BLaER1 treated with 17β-estradiol and CSF1 and Interleukin-3, amounts not matched to agents 10 nM and 100 nM (cell line): ENCODE results near the gene COL23A1.

Experiments used
- H3K27ac ChIP-seq, 11 experiments: shearing (Covaris generic); formaldehyde crosslinking; 2 replicates each; pipeline ENCODE4 v1.8.1; 2022
- H3K27me3 ChIP-seq, 11 experiments: shearing (Covaris generic); formaldehyde crosslinking; 2 replicates each; pipeline ENCODE4 v1.8.1; 2022
- H3K36me3 ChIP-seq, 11 experiments: shearing (Covaris generic); formaldehyde crosslinking; 2 replicates each; pipeline ENCODE4 v1.8.1; 2022
- H3K4me1 ChIP-seq, 10 experiments: shearing (Covaris generic); formaldehyde crosslinking; 2 replicates each; pipeline ENCODE4 v1.8.1; 2022
- H3K4me2 ChIP-seq, 11 experiments: shearing (Covaris generic); formaldehyde crosslinking; 2 replicates each; pipeline ENCODE4 v1.8.1; 2022
- H3K4me3 ChIP-seq, 10 experiments: shearing (Covaris generic); formaldehyde crosslinking; 2 replicates each; pipeline ENCODE4 v1.8.1; 2022
- H3K9ac ChIP-seq, 11 experiments: shearing (Covaris generic); formaldehyde crosslinking; 2 replicates each; pipeline ENCODE4 v1.8.1; 2022
- H3K9me3 ChIP-seq, 11 experiments: shearing (Covaris generic); formaldehyde crosslinking; replicated peaks in 1 of 11; 2 replicates each; pipeline ENCODE4 v1.8.1; 2022
- H4K20me1 ChIP-seq, 11 experiments: shearing (Covaris generic); formaldehyde crosslinking; 2 replicates each; pipeline ENCODE4 v1.8.1; 2022
- Cebpa-rat ChIP-seq, 11 experiments: shearing (Covaris generic); IDR thresholded peaks; 2 replicates each; pipeline ENCODE4 v1.8.1; 2022

The COL23A1 gene

DNA sequence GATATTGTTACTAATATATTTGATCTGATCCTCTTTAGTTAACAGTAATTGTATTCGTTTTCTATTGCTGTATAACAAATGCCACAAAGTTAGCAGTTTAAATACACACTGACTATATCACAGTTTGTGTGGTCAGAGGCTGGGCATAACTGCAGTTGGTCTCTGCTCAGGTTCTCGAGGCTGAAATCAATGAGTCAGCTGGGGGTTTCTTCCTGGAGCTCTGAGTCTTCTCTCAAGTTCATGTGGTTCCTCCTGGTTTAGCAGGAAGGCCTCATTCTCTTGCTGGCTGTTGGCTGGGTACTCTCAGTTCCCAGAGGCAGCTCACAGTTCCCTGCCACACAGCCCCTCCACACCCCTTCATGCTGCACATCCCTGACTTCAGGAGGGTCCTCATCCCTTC, 20.7 kb downstream of the COL23A1 start:
- H3K4me3 ChIP-seq: no peak overlapping the region
- peaks cover 10 to 38% (median 18%) of the 10 kb centered on the region in 11 experiments; a peak in 19 of 22 replicates for H3K9me3 ChIP-seq
- H3K9ac ChIP-seq: no peak overlapping the region
- H4K20me1 ChIP-seq: no peaks in the 10 kb centered on the region
- no peak for TF ChIP-seq Cebpa-rat (IDR thresholded peaks at IDR 0.05)
- no peaks in the 10 kb centered on the region for H3K36me3 ChIP-seq
- no peaks in the 10 kb centered on the region for H3K27me3 ChIP-seq
- H3K4me2 ChIP-seq: peak overlapping the region in 1 of 11 experiments; percentile 11; a peak in 1 of 22 replicates
- no peak overlapping the region for H3K27ac ChIP-seq
- peaks cover 0 to 6% (median 0%) of the 10 kb centered on the region in 10 experiments; a peak in 2 of 20 replicates for H3K4me1 ChIP-seq

DNA sequence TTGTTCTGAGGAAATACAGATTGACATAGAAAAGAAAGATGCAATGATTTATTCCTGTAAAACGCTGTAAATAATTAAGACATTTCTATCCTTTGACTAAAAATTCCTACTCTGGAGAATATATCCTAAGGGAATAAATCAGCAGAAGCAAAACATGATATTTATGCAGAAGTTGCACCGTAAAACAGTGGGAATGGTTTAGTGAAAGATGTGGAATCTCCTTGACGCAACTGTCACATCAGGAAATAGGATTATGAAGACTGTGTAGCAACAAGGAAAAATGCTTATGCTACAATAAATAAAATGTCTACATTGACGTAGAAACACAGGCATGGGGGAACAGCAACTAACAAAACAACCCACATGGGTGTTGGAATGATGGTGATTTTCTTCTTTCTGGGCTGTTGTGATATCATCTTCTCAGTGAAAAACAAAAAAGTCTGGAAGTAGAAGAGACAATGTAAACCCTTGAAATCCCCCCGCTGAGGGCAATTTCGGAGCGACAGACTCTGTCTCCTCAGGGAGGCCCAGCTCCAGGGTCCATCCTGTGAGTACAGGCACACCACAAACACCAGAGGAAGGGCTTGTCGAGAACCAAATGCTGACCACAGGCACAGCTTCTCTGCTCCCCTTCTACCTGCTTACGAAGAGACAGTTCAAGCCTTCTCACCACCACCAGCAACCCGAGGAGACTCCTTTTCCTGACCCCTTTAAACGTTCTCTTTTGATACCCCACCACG, 25.2 kb downstream of the COL23A1 start:
- no peak for TF ChIP-seq Cebpa-rat (IDR thresholded peaks at IDR 0.05)
- H3K36me3 ChIP-seq: no peaks in the 10 kb centered on the region
- H3K9ac ChIP-seq: no peak overlapping the region
- H3K4me1 ChIP-seq: peaks cover 0 to 16% (median 10%) of the 10 kb centered on the region in 10 experiments; a peak in 16 of 20 replicates
- H3K9me3 ChIP-seq: peaks cover 4 to 22% (median 13%) of the 10 kb centered on the region in 11 experiments; a peak in 19 of 22 replicates
- H3K4me2 ChIP-seq: no peak overlapping the region
- H3K27me3 ChIP-seq: no peaks in the 10 kb centered on the region
- no peak overlapping the region for H3K27ac ChIP-seq
- H4K20me1 ChIP-seq: no peaks in the 10 kb centered on the region
- H3K4me3 ChIP-seq: no peak overlapping the region

DNA sequence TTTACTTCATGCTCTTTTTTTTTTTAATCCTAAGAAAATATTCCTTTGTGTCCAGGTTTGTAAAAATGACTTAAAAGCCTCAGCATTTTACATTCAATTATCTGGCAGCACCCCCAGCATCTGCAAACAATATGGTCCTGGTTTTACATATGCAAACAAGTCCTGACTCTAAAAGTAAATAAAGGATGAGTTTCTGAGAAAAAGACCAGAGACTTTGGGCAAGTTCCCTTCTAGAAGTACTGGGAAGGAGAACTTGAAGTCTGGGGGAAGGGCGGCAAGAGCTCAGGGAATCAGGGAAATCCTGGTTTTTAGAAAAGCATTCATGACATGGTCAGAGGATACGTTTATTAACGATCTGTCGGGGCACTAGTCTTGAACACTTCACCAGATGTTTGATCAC, 25.8 kb downstream of the COL23A1 start:
- TF ChIP-seq Cebpa-rat (IDR thresholded peaks at IDR 0.05): no peak
- Histone ChIP-seq H4K20me1 (no peaks in the 10 kb centered on the region), H3K9ac (no peak overlapping the region), H3K36me3 (no peaks in the 10 kb centered on the region), H3K9me3 (peaks cover 4 to 19% (median 13%) of the 10 kb centered on the region in 11 experiments; a peak in 19 of 22 replicates), H3K4me2 (no peak overlapping the region), H3K27ac (no peak overlapping the region), H3K4me3 (no peak overlapping the region), H3K27me3 (no peaks in the 10 kb centered on the region), H3K4me1 (peaks cover 0 to 16% (median 10%) of the 10 kb centered on the region in 10 experiments; a peak in 16 of 20 replicates)

DNA sequence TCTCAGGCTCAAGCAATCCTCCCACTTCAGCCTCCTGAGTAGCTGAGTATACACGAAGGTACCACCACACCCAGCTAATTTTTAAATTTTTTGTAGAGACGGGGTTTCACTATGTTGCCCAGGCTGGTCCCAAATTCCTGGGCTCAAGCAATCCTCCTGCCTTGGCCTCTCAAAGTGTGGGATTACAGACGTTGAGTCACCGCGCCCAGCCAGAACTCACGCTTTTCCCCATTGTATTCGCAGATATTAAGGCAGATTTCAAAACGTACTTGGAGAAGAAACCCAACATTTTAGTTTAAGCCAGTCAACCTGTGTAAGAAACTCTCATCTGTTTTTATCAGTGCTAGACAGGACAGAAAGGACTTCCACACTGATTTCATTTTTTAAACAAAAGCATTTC, 26.6 kb downstream of the COL23A1 start:
- Histone ChIP-seq H3K27me3 (no peaks in the 10 kb centered on the region), H3K9ac (no peak overlapping the region), H3K4me2 (no peak overlapping the region), H3K4me3 (no peak overlapping the region), H3K4me1 (peaks cover 0 to 16% (median 10%) of the 10 kb centered on the region in 10 experiments; a peak in 15 of 20 replicates), H3K27ac (no peak overlapping the region), H4K20me1 (no peaks in the 10 kb centered on the region), H3K36me3 (no peaks in the 10 kb centered on the region), H3K9me3 (peaks cover 4 to 19% (median 13%) of the 10 kb centered on the region in 11 experiments; a peak in 19 of 22 replicates)
- TF ChIP-seq Cebpa-rat (IDR thresholded peaks at IDR 0.05): no peak

DNA sequence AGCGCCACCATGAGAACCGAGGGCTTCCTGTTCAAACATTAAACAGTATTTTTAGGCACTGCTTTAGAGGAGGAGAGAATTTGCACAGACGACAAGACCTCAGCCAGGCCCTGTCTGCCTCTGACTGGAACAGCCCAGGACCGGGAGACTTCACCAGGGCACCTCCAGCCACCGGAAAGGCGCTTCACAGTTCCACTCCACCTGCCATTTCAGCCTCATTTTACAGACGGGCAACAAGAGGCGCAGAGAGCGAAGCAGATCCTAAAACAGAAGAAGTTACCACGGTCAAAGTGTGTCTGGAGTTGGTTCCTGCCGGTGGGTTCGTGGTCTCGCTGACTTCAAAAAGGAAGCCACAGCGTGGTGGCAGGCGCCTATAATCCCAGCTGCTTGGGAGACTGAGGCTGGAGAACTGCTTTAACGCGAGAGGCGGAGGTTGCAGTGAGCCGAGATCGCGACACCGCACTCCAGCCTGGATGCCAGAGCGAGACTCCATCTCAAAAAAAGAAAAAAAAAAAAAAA, 28.4 kb downstream of the COL23A1 start:
- Histone ChIP-seq H3K4me2 (peak overlapping the region in 8 of 11 experiments; percentile 16 to 48 (median 27); a peak in 10 of 22 replicates), H4K20me1 (no peaks in the 10 kb centered on the region), H3K27ac (no peak overlapping the region), H3K4me1 (peaks cover 0 to 16% (median 10%) of the 10 kb centered on the region in 10 experiments; a peak in 15 of 20 replicates), H3K9me3 (peaks cover 4 to 19% (median 13%) of the 10 kb centered on the region in 11 experiments; a peak in 19 of 22 replicates), H3K4me3 (no peak overlapping the region), H3K27me3 (no peaks in the 10 kb centered on the region), H3K9ac (no peak overlapping the region), H3K36me3 (no peaks in the 10 kb centered on the region)
- no peak for TF ChIP-seq Cebpa-rat (IDR thresholded peaks at IDR 0.05)

DNA sequence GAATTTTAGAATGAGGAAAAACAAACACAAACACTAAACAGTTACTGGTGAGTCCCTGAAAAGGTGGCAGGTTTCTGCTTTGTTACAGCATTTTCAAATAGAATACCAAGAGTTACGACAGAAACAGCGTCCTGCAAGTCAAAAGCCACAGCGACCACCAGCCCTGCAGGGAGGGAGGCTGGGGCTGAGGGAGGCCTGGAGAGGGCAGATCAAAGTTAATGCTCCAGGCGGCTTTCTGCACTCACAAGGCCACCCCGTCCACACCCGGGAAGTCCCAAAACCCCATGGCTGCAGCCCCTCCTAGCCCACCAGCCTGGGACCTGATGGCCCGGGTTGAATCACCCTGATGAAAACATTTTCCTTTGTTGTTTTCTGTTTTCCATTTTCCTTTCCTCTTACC, 29.3 kb downstream of the COL23A1 start:
- no peaks in the 10 kb centered on the region for H4K20me1 ChIP-seq
- H3K9me3 ChIP-seq: peaks cover 4 to 19% (median 13%) of the 10 kb centered on the region in 11 experiments; a peak in 19 of 22 replicates
- TF ChIP-seq Cebpa-rat (IDR thresholded peaks at IDR 0.05): no peak
- H3K4me1 ChIP-seq: peaks cover 0 to 16% (median 10%) of the 10 kb centered on the region in 10 experiments; a peak in 15 of 20 replicates
- no peak overlapping the region for H3K27ac ChIP-seq
- H3K27me3 ChIP-seq: no peaks in the 10 kb centered on the region
- peak overlapping the region in 4 of 11 experiments; percentile 16 to 48 (median 36); a peak in 4 of 22 replicates for H3K4me2 ChIP-seq
- no peak overlapping the region for H3K4me3 ChIP-seq
- H3K36me3 ChIP-seq: no peaks in the 10 kb centered on the region
- no peak overlapping the region for H3K9ac ChIP-seq

DNA sequence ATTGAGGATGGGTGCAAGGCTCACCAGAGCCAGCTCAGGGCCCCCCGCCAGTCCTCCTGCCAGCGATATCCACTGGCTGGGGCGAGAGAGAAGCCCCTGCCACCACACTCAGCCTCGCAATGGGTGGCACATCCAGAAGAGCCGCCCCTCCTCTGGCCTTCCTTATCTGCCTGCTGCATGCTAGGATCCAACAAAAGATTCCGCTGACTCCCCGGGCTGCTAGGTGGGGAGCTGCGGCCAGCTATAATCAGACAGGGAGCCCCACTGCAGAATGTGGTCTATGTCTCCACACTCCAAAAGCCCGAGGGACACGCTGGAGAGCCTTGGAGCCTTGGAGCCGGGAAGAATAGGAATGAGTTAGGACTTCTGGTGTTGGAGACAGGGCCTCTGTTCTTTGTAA, 32.8 kb downstream of the COL23A1 start:
- Histone ChIP-seq H3K36me3 (no peaks in the 10 kb centered on the region), H3K4me2 (no peak overlapping the region), H3K9ac (no peak overlapping the region), H4K20me1 (no peaks in the 10 kb centered on the region), H3K9me3 (peaks cover 2 to 10% (median 8%) of the 10 kb centered on the region in 11 experiments; a peak in 19 of 22 replicates), H3K4me3 (no peak overlapping the region), H3K4me1 (peaks cover 0 to 30% (median 20%) of the 10 kb centered on the region in 10 experiments; a peak in 16 of 20 replicates), H3K27ac (no peak overlapping the region), H3K27me3 (no peaks in the 10 kb centered on the region)
- TF ChIP-seq Cebpa-rat (IDR thresholded peaks at IDR 0.05): no peak

DNA sequence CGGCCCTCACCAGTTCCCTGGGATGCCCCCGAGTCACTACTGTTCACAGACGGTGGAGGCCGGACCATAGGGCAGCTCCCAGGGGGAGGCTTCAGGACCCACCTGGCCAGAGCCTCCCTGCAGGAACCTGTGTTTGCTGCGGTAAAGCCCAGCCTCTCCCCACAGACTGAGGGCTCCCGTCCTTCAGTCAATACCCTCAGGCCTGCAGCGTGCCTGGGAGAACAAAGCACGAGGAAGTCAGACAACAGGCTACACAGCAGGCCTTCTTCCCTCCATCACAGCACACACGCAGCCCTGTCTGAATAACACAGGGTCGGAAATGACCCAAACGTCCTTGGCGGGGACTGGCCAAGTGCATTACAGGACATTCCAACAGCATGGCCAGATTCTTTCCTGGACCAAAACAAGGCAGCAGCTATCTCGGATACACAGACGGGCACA, 34.4 kb downstream of the COL23A1 start:
- Histone ChIP-seq H3K27ac (no peak overlapping the region), H4K20me1 (no peaks in the 10 kb centered on the region), H3K4me1 (peaks cover 0 to 30% (median 15%) of the 10 kb centered on the region in 10 experiments; a peak in 15 of 20 replicates), H3K9ac (no peak overlapping the region), H3K4me2 (no peak overlapping the region), H3K36me3 (no peaks in the 10 kb centered on the region), H3K9me3 (no peaks in the 10 kb centered on the region), H3K27me3 (no peaks in the 10 kb centered on the region), H3K4me3 (no peak overlapping the region)
- no peak for TF ChIP-seq Cebpa-rat (IDR thresholded peaks at IDR 0.05)

DNA sequence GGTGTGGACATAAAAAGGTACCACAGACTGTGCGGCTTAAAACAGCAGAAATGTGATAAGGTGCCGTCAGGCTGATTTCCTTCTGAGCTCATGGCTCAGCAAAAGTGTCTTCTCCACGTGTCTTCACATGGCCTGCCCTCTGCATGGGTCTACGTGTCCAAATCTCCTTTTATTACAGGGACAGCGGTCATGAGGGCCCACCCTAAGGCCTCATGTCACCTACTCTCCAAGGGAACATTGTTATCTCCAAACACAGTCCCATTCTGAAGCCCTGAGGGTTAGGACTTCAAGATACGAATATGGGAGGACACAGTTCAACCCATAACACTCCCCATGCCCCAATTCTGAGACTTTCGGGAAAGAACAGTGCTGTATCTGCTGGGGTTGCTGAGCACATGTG, 35.2 kb downstream of the COL23A1 start:
- H3K4me1 ChIP-seq: peaks cover 0 to 35% (median 15%) of the 10 kb centered on the region in 10 experiments; a peak in 15 of 20 replicates
- H3K4me3 ChIP-seq: no peak overlapping the region
- H3K36me3 ChIP-seq: no peaks in the 10 kb centered on the region
- no peaks in the 10 kb centered on the region for H3K27me3 ChIP-seq
- no peak for TF ChIP-seq Cebpa-rat (IDR thresholded peaks at IDR 0.05)
- no peaks in the 10 kb centered on the region for H3K9me3 ChIP-seq
- H3K27ac ChIP-seq: no peak overlapping the region
- no peaks in the 10 kb centered on the region for H4K20me1 ChIP-seq
- H3K4me2 ChIP-seq: no peak overlapping the region
- H3K9ac ChIP-seq: no peak overlapping the region
